Activated CD8-positive, alpha-beta T cell treated with anti-CD3 and anti-CD28 coated beads for 36 hours (primary cell): ENCODE data around the gene RUVBL1. TPM values are rescaled to one million over a fixed set of nuclear protein-coding genes. Genes with fewer than 3 reads are reported as not detected.

ENCODE experiments used
- ATAC-seq: fragments of 200-7000 bp; cut with Tn5 transposase; one replicate; pipeline ENCODE4 v1.10.0; 2021; ENCODE audit warnings: mild to moderate bottlenecking, moderate library complexity
- CTCF ChIA-PET: fragments of 350-600 bp; sonication (Branson Sonifier 250); formaldehyde crosslinking; loops from one replicate; lab custom pipeline; 2021; ENCODE audit warnings: antibody characterized with exemption; lab: Charles Lee
- POLR2A ChIA-PET: fragments of 350-600 bp; sonication (Branson Sonifier 250); formaldehyde crosslinking; loops from one replicate; lab custom pipeline; 2021; ENCODE audit warnings: antibody characterized with exemption; lab: Charles Lee
- DNase-seq: peaks from one replicate; pipeline ENCODE4 v3.0.0-alpha.2; 2020
- H3K27ac Mint-ChIP-seq: one replicate; pipeline ENCODE4 v1.8.0; 2021; ENCODE audit warnings: mild to moderate bottlenecking, mixed read lengths
- H3K27me3 Mint-ChIP-seq: one replicate; pipeline ENCODE4 v1.8.0; 2021; ENCODE audit warnings: mixed read lengths
- H3K36me3 Mint-ChIP-seq: one replicate; pipeline ENCODE4 v1.8.0; 2021; ENCODE audit warnings: low read depth, mixed read lengths
- H3K4me1 Mint-ChIP-seq: one replicate; pipeline ENCODE4 v1.8.0; 2021; ENCODE audit warnings: low read depth, mixed read lengths
- H3K4me3 Mint-ChIP-seq: one replicate; pipeline ENCODE4 v1.8.0; 2021; ENCODE audit warnings: mild to moderate bottlenecking, moderate library complexity, mixed read lengths
- H3K9me3 Mint-ChIP-seq: one replicate; pipeline ENCODE4 v1.8.0; 2021; ENCODE audit warnings: mixed read lengths
- CTCF ChIP-seq: fragments of 200-600 bp; IDR thresholded peaks from one replicate; pipeline ENCODE4 v1.8.0; 2022; ENCODE audit warnings: antibody characterized with exemption, mild to moderate bottlenecking
- intact Hi-C: fragments of 100-400 bp; cut with micrococcal nuclease; formaldehyde crosslinking; loops from one replicate; pipeline ENCODE4 v1.10.0; 2022
- total RNA-seq, 2 experiments: library from RNA; stranded (reverse); gene quantifications; one replicate each; pipeline ENCODE4 v1.2.3, GENCODE V29; 2021

Gene RUVBL1
- total RNA-seq, 2 experiments from 2014 or later, result 99.0 to 99.5 TPM

DNA sequence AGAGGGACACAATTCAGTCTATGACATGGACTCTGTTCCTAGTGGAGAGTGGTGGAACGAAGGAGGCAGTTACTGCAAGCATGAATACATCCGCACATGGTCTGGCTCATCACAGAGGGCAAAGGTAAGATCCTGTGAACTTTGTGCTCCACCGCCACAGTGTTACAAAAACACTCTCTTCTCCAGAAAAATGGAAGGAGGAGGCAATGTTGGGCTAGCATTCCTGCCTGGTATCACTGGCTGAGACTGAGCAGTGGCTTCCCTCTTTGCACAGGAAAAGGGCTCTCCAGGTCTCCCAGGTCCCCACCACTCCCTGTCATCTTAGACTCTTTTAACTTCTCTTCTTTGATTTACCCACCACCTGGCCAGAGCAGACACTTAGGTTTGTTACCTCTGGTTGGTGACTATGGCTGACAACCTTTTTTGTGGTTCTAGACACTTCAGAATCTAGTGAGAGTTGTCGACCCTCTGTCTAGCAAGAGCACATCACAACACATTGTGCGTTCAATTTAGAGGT, 28.2 kb upstream of the RUVBL1 start:
- POLR2A ChIA-PET, result interaction anchor here (2.9 kb wide), 1 partner anchor 28 kb away, joined by 20 read pairs; the partner anchor contains the start of gene RUVBL1
- Mint-ChIP-seq H3K9me3 (peaks cover 3% of the 10 kb centered on the region), H3K27me3 (no peaks in the 10 kb centered on the region), H3K4me1 (peaks cover 12% of the 10 kb centered on the region), H3K4me3 (peak overlapping the region; percentile 6), H3K27ac (no peak overlapping the region), H3K36me3 (peaks cover 12% of the 10 kb centered on the region)
- intact Hi-C loops, result no loop called here
- CTCF ChIA-PET, result interaction anchor here (2.9 kb wide), 1 partner anchor 18 kb away, joined by 13 read pairs; no protein-coding TSS in a partner anchor
- no peak for ATAC-seq
- TF ChIP-seq CTCF, result no peak
- no peak for DNase-seq

GRCh38 chr3:128149650-128150049, 26.0 kb upstream of the RUVBL1 start:
- CTCF ChIA-PET, result no interaction called here

DNA sequence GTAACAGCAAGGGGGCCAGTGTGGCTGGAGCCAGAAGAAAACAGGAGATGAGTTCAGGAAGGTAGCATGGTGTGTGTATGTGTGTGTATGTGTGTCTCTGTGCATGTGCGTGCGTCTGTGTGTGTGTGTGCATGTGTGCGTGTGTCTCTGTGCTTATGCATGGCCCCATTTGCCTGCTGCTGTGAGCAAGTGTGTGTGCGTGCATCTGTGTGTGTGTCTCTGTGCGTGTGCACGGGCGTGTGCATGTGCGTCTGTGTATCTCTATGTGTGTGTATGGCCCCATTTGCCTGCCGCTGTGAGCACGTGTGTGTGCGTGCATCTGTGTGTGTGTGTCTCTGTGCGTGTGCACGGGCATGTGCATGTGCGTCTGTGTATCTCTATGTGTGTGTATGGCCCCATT, 22.6 kb upstream of the RUVBL1 start:
- Mint-ChIP-seq H3K4me1 (no peaks in the 10 kb centered on the region), H3K4me3 (no peak overlapping the region), H3K27me3 (no peaks in the 10 kb centered on the region), H3K9me3 (no peaks in the 10 kb centered on the region), H3K27ac (no peak overlapping the region), H3K36me3 (no peaks in the 10 kb centered on the region)
- POLR2A ChIA-PET, result no interaction called here
- no peak for DNase-seq
- CTCF ChIA-PET, result no interaction called here
- no peak for ATAC-seq
- intact Hi-C loops, result no loop called here
- TF ChIP-seq CTCF, result no peak

More at GRCh38 chr3:128149650-128150049, 26.0 kb upstream of the RUVBL1 start:
- Mint-ChIP-seq H3K4me3 (no peak overlapping the region), H3K27ac (no peak overlapping the region), H3K27me3 (no peaks in the 10 kb centered on the region), H3K4me1 (peaks cover 4% of the 10 kb centered on the region), H3K9me3 (peaks cover 3% of the 10 kb centered on the region), H3K36me3 (no peaks in the 10 kb centered on the region)
- no peak for TF ChIP-seq CTCF
- no peak for DNase-seq
- no peak for ATAC-seq
- POLR2A ChIA-PET, result no interaction called here
- intact Hi-C loops, result no loop called here

GRCh38 chr3:128145279-128145678, 21.7 kb upstream of the RUVBL1 start:
- CTCF ChIA-PET, result interaction anchor here (3.3 kb wide), 1 partner anchor 12 kb away, joined by 14 read pairs; no protein-coding TSS in a partner anchor
- DNase-seq (no peak), ATAC-seq (no peak)
- no peak for TF ChIP-seq CTCF
- H3K36me3 Mint-ChIP-seq, result no peaks in the 10 kb centered on the region
- POLR2A ChIA-PET, result no interaction called here
- H3K9me3 Mint-ChIP-seq, result no peaks in the 10 kb centered on the region
- H3K27me3 Mint-ChIP-seq, result no peaks in the 10 kb centered on the region
- no peaks in the 10 kb centered on the region for H3K4me1 Mint-ChIP-seq
- no peak overlapping the region for H3K4me3 Mint-ChIP-seq
- intact Hi-C loops, result no loop called here
- no peak overlapping the region for H3K27ac Mint-ChIP-seq

DNA sequence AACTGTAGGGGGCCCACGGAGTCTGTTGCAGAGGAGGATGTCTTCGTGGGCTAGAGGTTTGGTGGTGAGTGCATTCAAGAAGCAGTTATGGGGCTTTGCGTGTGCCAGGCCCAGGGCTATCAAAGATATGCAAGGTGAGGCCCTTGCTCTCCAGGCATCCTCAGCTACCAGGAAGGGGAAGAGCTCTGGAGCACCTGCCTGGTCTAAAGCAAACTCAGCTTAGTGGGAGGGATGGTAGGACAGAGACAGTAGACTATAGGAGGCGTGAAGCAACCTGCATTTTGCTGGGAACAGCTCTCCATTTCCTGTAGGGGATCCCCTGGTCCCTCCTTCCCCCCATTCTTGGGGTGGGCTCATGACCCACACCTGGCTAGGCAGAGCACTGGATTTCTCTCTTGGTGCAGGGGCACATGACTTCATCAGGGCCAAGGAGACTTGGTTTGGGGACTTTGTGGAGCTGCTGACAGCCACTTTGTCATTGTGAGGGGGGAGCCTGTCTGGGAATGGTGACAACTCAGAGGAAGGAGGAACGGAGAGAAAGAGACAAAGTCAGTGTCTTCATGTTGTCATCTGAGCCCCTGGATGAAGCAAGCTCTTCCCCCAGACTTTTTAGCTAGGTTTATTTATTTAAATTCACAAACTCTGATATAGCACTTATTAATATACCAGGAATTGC, 21.0 kb upstream of the RUVBL1 start:
- no peaks in the 10 kb centered on the region for H3K9me3 Mint-ChIP-seq

More for the DNA sequence above, 21.0 kb upstream of the RUVBL1 start:
- Mint-ChIP-seq H3K27me3 (no peaks in the 10 kb centered on the region), H3K27ac (no peak overlapping the region), H3K4me3 (no peak overlapping the region), H3K4me1 (no peaks in the 10 kb centered on the region), H3K36me3 (no peaks in the 10 kb centered on the region)
- ATAC-seq, result no peak
- no peak for TF ChIP-seq CTCF
- intact Hi-C loops, result no loop called here
- ChIA-PET POLR2A (no interaction called here), CTCF (interaction anchor here (0.7 to 3.3 kb wide), 2 partner anchors 11 to 314 kb away, joined by 3 to 14 read pairs; no protein-coding TSS in a partner anchor)
- DNase-seq, result no peak
